Cardiac fibroblast (primary cell): ENCODE results near the gene SLC9A1.

ENCODE experiments used
- DNase-seq, 2 donors: peaks; one replicate each; pipeline versions ENCODE4 v3.0.0 to v3.0.0-alpha.2; 2010; ENCODE audit warnings: low read depth in 2 of 2
- H3K4me3 ChIP-seq, 2 donors: replicated peaks in 1 of 2; 1 replicate in 1 of 2; 2 replicates in 1 of 2; pipeline ENCODE4 v1.5.1; 2011; ENCODE audit warnings: low read depth in 2 of 2, low read length in 2 of 2, mild to moderate bottlenecking in 2 of 2, moderate library complexity in 1 of 2
- TF ChIP-seq, protein P1 (sequence below): IDR thresholded peaks from one replicate; pipeline ENCODE4 v1.5.1; 2011; ENCODE audit warnings: low read depth, mild to moderate bottlenecking, low read length, inconsistent platforms

The SLC9A1 gene

DNA sequence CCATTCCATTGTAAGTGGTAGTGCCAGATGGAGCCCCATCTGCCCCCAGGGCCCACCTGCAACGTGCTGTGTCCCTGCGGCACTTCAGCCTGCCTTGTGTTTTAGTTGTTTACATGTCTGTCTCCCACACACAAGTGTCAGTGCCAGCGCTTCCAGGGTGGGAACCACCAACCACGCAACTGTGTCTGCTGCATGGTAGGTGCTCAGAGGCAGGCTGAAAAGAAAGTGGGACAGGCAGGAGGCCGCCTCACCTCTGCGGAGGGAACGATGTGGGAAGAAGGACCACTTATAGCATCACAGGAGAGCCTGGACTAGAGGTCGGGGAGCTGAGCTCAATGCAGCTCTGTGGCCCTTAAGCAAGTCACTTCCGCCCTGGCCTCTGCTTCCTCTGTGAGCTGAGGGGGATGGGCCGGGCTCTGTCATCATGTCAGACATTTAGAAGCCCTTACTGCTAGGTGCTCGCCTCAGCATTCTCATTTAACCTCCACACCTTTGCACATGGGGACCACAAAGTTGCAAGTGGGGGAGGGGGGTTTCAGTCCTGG lies 17.9 kb downstream of the SLC9A1 start:
- no peak for DNase-seq
- TF ChIP-seq, protein P1, sequence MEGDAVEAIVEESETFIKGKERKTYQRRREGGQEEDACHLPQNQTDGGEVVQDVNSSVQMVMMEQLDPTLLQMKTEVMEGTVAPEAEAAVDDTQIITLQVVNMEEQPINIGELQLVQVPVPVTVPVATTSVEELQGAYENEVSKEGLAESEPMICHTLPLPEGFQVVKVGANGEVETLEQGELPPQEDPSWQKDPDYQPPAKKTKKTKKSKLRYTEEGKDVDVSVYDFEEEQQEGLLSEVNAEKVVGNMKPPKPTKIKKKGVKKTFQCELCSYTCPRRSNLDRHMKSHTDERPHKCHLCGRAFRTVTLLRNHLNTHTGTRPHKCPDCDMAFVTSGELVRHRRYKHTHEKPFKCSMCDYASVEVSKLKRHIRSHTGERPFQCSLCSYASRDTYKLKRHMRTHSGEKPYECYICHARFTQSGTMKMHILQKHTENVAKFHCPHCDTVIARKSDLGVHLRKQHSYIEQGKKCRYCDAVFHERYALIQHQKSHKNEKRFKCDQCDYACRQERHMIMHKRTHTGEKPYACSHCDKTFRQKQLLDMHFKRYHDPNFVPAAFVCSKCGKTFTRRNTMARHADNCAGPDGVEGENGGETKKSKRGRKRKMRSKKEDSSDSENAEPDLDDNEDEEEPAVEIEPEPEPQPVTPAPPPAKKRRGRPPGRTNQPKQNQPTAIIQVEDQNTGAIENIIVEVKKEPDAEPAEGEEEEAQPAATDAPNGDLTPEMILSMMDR: no peak
- H3K4me3 ChIP-seq: no peak overlapping the region

DNA sequence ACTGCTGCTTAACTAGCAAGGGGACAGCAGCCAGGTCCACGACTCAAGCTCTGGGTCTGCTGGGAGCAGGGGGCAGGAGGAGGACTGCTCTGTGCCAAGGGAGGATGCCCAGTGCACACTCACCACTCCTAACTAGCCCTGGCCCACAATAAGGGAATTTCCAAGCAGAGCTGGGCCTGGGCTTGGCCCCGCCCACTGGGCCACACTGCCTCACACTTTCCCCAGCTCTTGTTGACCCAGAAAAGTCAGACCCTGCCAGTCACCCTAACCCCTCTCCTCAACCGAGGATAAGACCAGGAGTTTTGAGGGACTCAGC lies 18.7 kb downstream of the SLC9A1 start:
- DNase-seq: no peak
- TF ChIP-seq, protein P1: no peak
- no peak overlapping the region for H3K4me3 ChIP-seq

DNA sequence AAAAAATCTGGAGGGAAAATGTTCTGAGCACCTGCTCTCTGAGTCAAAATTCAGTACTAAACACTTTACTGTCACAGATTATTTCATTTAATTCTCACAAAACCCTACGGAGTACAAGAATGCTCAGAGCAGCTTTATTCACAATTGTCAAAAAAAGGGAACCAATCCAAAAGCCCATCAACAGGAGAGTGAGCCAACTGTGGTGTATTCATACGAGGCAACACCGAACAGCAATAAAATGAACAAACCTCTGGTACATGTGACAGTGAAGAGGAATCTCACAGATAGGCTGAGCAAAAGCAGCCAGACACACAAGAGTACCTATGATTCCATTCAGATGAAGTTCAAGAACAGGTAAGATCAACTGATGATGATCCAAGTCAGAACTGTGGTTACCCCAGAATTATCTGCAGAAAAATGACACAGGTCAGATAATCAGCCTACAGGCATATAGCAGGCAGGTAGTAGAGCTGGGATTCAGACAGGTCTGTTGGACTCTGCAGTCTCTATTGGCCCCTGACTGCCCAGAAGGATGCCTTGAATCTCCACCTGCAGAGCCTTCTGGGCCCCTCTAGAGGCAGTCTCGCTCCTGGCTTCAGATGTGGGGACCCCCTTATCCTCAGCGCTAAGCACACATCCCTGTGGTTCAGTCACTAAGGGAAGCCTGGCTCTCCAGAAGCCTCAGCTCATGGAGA lies 19.2 kb downstream of the SLC9A1 start:
- H3K4me3 ChIP-seq: no peak overlapping the region
- TF ChIP-seq, protein P1: peak; percentile 9
- no peak for DNase-seq

DNA sequence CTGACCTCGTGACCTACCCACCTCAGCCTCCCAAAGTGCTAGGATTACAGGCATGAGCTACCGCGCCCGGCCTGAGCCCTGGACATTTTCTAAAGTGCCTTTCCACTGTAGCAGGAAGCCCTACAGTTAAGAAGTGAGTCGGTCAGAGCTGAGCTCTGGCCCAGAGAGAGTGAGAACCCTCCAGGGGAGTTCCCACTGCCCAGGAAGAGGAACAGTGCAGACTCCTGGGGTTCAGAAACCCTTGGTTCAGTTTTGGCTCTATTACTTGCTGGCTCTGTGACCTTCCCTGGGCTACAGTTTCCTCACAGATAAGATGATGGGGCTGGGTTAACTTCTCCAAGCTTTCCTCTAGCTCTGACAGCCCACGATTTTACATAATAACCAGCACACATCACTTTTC lies 20.9 kb downstream of the SLC9A1 start:
- TF ChIP-seq, protein P1: no peak
- DNase-seq: peak in 1 of 2 donors; percentile 42
- H3K4me3 ChIP-seq: no peak overlapping the region

DNA sequence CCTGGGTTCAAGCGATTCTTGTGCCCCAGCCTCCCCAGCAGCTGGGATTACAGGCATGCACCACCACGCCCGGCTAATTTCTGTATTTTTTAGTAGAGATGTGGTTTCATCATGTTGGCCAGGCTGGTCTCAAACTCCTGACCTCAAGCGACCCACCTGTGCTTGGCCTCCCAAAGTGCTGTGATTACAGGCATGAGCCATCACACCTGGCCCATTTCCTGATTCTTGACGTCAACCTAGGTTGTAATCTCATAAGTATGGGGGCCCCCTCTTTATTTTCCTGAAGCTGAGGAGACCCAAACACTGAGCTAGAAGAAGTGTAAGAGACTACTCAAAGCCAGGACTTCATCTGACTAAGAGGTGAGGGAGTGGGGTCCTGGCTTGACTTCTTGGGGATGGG lies 21.8 kb downstream of the SLC9A1 start:
- no peak overlapping the region for H3K4me3 ChIP-seq
- TF ChIP-seq, protein P1: no peak
- no peak for DNase-seq

DNA sequence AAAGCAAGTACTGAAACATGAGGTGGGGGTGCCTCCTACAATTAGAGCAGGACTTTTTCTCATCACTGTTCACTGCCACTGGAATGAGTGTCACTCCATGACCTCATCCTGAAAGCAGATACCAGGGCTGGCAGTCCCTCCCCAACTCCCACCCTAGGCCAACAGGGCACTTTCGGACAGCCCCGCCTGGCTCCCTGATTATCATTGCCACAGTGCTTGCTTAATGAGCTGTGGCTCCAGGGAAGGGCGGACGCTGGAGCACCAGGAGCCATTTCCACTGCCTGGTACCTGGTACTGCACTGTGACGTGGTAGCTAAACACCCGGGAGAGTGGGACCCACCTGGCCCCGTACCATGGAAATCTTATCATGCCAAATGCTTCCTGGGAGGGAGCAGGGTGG lies 22.3 kb downstream of the SLC9A1 start:
- no peak for DNase-seq
- TF ChIP-seq, protein P1: no peak
- no peak overlapping the region for H3K4me3 ChIP-seq

DNA sequence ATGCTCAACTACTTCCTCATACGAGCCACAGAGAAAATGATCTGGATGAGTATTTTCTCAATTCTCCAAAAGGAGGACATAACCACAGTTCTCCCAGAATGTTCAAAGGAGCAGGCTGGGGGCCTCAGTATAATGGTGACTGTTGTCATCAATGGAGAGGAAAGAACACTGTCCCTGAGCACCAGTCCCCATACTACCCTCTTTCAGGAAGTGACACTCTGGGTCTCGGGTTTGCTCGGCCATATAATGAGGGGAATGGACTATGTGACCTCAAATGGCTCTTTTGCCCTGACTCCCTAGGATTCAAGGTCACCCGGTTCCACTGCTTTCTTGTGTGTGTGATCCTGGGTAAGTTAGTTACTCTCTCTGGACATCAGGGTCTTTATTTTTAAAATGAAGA lies 22.8 kb downstream of the SLC9A1 start:
- DNase-seq: no peak
- no peak overlapping the region for H3K4me3 ChIP-seq
- TF ChIP-seq, protein P1: no peak
